ENCODE data around the gene LARP4B.

DNA sequence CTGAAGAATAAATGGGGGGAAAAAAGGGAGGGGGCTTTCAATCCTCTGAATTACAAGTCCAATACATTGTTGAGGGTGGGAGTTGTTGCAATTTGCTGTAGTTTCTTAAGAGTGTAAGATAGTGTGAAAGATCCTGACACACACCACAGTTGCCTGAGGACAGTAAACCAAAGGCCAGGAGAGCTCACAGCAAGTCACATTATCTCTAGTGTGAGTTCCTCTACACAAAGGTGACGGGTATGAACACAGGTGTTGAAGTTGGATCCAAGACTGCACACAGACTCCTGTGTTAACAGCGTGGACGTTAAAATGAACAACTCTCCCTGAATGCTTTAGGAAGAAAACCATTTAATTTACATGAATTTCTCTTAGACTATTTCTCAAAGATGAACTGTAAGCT lies 12.0 kb downstream of the LARP4B start:
- TF ChIP-seq, protein P1, sequence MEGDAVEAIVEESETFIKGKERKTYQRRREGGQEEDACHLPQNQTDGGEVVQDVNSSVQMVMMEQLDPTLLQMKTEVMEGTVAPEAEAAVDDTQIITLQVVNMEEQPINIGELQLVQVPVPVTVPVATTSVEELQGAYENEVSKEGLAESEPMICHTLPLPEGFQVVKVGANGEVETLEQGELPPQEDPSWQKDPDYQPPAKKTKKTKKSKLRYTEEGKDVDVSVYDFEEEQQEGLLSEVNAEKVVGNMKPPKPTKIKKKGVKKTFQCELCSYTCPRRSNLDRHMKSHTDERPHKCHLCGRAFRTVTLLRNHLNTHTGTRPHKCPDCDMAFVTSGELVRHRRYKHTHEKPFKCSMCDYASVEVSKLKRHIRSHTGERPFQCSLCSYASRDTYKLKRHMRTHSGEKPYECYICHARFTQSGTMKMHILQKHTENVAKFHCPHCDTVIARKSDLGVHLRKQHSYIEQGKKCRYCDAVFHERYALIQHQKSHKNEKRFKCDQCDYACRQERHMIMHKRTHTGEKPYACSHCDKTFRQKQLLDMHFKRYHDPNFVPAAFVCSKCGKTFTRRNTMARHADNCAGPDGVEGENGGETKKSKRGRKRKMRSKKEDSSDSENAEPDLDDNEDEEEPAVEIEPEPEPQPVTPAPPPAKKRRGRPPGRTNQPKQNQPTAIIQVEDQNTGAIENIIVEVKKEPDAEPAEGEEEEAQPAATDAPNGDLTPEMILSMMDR (IDR thresholded peaks at IDR 0.05) = no peak
- no peak for TF ChIP-seq POLR2A (IDR thresholded peaks at IDR 0.05)
